Stimulated activated CD8-positive, alpha-beta memory T cell treated with anti-CD3 and anti-CD28 coated beads, Interleukin-15, amount 100 ng/mL, for 1 hour (primary cell): ENCODE measurements around the gene POMT2.
"Not testable (repeated sequence)": the region's sequence is repeated elsewhere in the genome, so short reads cannot be mapped to it uniquely, and the experiment has no call there.

Experiments
- DNase-seq: peaks from one replicate; pipeline ENCODE4 v3.0.0-alpha.2; 2020; ENCODE audit warnings: low read depth

The POMT2 gene

DNA sequence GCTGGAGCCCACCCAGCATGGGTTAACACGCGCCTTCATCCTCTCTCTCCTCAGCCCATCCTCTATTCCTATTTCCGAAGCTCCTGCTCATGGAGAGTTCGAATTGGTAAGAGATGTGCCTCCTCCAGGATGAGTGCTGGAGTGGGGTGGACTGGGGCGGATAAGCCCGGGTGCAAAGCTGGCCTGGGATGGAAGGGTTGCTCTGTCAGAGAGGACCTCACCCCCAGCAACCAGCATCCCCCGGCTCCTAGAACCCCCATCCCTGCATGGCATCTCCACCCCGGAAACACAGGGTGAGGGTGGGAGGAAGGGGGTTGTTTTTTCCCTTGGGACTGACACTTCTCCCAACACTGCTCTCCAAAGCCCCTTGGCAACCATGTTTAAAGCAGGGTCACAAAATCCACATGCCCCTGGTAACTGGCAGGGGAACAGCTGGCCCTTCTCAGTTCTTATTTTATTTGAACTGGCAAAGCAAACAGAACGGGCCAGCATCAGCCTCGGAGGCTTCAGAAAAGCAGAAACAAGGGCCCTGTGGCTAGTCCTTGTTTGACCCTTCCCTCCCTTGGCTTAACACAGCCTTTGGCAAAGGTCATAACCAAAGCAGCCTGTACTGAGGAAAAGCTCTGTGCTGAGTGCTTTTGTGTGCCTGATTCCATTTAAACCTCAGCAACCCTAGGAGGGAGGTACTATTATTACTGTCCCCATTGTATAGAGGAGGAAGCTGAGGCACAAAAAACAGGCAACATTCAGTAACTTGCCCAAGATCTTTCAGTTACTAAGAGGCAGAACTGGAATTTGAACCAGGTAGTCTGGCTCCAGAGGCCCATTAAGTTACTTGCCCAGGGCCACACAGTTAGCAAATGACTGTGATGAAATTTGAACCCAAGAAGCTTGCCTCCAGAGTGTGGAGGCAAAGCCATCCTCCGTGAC lies 4.4 kb upstream of the POMT2 start:
- DNase-seq, result no peak

DNA sequence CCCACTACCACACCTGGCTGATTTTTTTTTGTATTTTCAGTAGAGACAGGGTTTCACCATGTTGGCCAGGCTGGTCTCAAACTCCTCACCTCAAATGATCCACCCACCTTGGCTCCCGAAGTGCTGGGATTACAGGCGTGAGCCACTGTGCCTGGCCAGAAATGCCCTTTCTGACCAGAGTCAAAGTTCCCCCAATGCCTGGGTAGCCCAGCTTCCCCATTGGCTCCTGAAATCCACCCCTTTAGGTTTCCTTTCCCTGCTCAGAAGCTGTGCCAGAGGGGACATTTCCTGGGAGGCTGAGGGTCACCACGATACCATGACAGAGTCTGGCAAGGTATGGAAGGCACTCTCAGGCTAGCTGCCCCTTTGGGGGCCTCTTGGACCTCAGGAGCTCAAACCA lies 3.6 kb upstream of the POMT2 start:
- DNase-seq, result no peak

DNA sequence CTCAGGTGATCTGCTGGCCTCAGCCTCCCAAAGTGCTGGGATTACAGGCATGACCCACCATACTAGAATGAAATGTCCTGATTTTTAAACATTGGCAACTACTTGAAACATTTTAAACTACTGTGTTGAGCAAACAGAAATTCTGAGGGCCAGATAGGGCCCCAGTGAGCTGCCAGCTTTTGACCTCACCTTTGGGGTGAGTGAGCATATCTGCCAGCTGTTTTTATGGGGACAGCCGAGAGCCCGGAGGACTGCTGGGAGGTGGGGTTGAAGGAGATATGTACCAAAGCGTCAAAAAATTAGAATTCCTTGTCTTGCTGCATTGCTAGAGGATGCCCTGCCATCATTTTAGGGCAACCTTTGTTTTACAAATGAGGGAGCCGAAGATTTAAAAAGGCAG lies 2.9 kb upstream of the POMT2 start:
- no peak for DNase-seq

DNA sequence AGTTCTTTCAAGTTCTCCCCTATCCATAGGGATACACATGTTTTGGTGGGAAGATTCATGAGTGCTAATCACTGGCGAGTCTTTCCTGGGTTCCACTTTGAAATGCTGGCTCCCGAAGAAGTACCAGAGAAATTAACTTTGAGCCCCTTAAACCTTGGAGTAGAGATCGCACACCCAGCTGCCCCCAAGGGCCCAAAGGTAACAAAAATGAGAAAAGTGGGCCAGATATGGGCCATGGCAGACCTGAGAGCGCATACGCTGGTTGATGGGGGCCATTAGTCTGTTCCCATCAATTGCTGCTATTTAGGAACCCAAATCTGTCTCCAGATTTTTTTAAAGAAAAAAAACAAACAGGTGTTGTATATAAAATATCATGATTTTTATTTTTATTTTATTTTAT lies 2.3 kb upstream of the POMT2 start:
- DNase-seq, result no peak

DNA sequence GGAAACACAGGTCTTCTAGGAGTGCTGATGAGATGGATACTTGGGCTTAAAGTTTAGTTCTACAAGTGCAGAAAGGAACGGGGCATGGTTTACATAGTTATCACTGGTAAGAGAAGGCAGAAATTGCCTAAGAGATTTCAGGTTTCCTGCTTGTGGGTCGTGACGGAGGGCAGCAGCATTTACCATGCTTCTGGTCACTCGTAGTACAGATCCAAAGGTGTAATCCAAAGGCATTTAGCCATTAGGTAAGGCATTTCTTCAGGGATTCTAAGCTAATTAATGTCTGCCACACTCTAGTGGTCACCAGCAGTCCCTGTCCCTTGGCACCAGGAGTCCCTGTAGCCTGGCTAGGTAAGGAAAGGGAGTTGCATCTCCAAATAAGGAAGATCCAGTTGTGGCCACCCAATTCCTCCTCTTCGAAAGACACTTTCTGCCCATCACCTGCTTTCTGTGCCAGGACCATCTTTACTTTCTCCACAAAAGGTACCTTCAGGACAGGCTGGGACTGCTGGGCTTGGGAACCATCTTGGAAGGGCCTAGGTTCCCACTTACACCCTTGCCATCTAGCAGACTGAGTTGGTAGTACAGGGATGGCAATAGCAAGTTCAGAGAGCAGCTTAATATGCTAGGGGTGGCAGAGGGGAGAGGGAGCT lies 1.7 kb upstream of the POMT2 start:
- no peak for DNase-seq

DNA sequence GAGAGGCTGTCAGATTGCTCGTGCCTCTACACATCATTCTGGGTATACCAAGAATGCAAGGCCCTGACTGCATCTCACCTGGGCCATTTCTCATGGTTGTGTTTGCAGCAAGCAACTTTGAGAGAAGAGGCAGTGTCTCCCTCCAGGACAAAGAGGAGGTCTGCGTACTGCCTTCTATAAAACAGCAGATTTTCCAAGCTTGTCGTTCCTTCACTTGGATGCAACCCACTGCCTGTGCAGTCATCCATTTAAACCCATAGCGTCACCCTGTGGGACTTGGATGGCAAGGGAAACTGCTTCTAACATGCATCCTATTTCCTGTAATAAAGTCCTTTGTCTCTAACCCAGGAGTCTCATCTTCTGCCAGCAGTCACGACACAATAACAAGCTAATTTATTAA lies 1.3 kb downstream of the POMT2 start:
- no peak for DNase-seq

DNA sequence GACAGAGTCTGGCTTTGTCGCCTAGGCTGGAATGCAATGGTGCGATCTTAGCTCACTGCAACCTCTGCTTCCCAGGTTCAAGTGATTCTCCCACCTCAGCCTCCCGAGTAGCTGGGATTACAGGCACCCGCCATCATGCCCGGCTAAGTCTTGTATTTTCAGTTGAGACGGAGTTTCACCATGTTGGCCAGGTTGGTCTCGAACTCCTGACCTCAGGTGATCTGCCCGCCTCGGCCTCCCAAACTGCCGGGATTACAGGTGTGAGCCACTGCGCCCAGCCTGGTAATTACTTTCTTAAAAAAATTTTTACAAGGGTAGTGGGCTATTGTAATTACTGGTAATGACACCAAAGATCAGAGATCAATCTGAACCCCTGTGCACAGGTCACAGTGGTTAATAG lies 1.9 kb downstream of the POMT2 start:
- DNase-seq, result not testable (repeated sequence)

DNA sequence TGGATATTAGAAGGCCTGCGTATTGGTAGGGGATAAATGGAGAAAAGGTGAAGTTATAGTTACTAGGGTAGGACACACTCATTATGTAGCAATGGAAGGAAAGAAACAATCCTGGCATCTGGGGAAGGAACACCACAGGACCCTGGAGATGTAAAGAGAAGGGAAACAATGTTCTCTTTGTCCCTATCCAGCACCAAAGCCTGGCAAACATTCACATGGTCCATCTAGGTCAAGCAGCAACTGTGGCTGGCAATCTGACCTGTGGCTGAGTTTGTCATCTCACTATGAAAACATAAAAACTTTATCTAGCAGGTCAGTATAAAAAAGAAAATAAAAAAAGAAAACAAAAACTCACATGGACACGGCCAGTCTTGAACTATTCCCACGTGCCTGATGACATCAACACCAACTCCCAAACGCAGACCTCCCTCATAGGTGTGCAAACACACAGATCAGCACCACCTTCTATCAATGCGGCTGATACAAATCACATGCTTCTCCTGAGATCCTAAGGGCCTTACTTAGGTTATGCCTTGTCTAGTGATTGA lies 2.6 kb downstream of the POMT2 start:
- DNase-seq, result no peak

DNA sequence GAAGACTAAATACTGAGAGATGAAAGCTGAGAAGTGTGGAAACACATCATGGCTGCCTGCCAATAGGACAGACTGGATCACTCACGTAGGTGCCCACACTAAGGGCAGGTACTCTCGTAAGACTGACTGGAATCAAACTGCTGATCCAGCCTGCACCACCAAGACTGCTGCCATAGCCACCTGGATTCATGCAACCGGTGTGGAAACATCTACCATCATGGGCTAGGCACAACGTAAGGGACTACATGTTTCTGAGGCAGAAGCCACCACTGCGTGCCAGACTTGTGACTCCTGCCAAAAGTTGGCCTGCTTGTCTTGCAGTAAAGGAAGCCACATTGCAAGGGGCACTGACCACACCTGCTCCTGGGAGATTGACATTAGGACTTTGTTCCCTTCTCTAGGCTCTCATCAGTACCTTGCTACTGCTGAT lies 3.8 kb downstream of the POMT2 start:
- DNase-seq, result no peak

DNA sequence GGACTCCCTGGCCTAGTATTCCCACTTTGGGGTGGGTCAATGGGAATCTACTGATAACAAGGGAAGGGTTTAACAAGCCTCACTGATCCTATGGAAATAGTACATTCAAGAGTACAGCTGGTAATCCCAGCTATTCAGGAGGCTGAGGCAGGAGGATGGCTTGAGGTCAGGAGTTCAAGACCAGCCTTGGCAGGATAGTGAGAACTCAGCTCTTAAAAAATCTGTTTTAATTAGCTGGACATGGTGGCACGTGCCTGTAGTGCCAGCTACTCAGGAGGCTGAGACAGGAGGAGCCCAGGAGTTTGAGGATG lies 4.5 kb downstream of the POMT2 start:
- DNase-seq, result no peak

DNA sequence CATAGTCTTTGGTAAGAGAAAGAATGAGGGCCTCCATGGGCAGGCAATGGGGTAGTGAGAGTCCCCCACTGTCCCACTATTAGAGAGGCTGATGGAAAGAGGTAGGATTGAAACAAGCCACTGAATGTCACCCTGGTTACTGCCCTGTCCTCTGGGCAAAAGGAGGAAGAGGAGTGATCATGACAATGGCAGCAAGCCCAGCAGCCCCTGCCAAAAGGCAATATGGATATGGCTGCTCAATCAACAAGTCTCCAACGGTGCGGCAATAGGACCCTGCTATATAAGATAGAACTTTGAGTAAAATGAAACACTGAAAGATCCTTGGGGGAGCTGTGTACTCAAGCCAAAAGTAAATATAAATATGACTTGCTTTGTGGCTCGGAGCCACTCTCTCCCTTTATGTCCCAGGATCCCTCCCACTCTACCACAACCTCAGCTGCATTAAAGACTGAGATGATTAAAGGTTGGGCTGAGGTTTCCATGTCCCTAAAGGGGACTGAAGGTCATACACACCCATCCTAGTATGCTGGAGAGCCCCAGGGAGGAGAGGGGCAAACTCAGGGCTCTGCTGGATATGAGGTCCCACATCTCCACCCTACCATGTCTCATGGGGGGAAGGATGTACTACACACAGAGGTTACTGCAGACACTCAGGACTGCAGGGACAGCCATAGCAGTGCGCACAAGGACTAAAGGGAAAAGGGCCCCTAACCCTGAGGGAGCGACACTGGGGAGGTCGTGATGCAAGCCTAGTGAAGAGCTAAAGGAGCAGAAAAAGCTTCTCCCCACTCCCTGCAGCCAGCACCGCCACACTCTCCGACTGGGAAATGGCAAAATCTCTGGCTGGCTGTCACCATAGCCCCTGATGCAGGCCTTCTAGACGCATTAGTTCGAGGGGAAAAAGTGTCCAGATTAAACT lies 5.9 kb downstream of the POMT2 start:
- no peak for DNase-seq

DNA sequence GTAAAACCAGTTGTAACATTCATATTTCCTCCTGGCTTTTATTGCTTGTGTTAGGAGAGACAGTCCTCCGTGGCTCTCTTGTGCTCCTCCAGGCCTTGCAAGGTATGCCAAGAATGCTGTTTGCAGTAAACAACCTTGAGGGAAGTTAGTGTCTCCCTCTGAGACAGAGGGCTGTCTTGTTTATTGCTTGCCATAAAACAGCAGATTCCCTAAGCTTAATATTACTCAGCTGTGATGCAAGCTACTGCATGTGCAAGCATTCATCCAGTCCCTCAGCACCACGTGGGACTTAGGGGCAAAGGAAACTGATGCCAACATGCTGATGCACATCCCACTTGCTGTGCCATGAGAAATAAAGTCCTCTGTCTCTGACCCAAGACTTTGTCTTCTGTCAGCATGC lies 6.6 kb downstream of the POMT2 start:
- DNase-seq, result no peak

DNA sequence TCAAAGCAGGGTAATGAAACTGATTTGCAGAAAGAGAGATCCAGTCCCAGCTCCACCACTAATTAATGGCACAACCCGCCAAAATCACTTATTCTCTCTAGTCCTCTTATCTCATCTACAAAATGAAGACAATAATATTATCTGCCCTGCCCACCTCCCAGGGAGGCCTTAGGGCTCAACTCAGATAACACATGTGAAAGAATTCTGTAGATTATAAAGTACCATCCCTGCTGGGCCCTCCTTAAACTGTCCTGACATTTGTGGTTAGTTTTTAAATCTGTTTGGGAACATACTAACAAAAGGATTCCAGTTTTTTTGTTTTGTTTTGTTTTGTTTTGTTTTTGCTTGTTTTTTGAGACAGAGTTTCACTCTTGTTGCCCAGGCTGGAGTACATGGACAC lies 7.3 kb downstream of the POMT2 start:
- no peak for DNase-seq

DNA sequence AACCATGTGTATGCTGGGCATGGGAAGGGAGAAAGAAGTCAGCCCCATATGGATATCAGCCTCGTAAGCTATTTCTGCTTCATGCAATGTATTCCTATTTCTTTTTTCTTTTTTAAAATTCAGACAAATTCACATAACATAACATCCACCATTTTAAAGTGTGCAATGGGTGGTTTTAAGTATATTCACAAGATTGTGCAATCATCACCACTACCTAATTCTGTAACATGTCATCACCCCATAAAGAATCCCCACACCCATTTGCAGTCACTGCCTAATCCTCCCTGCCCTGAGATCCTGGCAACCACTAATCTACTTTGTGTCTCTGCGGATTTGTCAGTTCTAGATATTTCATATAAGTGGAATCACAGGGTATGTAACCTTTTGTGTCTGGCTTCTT lies 9.5 kb downstream of the POMT2 start:
- no peak for DNase-seq

DNA sequence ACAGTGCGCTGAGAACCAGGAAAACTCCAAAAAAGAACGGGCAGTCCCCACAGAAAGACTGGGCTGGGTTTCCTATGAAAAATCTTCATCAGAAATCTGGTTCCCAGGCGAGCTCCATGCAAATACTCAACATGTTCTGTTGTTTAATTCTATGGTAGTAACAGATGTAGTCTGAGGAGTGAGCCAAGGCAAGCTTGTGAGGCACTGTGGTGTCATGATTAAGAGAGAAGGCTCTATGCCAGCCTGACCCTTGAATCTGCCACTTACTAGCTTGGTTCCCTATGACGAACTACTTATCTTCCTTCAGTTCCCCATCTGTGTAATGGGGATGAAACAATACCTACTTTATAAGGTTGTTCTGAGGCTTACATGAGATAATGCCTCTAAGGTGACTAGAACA lies 10.7 kb downstream of the POMT2 start:
- DNase-seq, result no peak

DNA sequence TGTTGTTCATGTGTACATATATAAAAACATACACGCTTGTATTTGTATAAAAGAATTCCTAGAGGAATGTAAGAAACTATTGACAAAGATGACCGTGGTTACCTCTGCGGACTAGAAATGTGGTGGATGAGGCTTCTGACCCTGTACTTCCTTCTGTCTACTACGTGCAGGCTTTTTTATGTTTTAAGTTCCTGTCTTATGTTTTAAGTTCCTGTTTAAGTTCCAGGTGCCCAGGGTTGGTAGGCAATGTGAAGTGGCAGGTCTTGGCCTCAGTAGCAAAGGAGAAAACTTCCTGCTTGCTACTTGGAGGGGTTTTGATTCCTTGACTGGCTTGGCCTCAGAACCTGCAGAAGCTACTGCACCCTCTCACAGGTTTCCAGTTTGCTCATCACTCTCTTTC lies 11.6 kb downstream of the POMT2 start:
- DNase-seq, result no peak

DNA sequence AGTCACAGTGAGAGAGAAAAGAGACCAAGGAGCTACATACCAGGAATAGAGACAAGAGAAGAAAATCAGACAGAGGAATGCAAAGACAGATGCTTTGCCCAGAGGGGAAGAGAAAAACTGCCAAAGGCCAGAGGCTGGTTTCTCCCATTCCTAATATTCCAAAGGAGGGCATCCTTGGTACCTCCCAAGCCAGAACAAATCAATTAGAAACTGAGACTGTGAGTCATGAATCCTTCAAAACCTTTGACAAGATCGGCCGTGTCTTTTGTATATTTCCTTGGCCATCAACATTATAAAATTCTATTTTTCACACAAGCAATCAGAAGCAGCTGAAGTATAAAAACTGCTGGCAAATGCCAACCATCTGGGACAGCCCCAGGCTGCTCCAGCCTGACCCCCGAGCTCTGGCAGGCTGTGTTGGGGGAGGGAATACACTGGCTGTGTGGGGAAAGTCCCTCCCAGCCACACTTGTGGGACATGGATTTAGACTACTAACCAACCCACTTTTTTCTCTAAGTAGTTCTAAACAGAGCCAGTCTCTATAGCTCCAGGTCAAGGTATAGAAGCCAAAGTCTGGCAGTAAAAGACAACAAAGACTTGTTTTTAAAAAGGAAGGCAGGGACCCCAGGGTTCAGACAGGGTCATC lies 13.7 kb downstream of the POMT2 start:
- DNase-seq, result no peak

DNA sequence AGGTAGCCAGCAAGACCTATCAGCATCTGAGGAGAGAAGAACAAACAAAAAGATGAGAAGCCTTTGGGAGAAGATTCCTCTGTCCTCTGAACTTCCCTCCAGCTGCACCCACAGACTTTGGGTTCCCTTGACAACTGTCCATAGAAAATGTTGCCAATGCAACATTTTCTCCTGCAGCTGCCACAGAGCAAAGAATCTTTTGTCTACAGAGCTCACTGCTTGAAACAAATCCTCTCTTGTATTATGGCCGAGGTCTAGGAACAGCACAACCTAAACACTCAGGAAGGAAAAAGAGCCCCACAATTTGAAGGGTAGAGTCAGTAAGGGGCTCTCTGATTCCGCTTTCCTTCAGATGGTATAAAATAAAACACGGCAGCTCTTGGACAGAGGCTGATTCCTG lies 14.3 kb downstream of the POMT2 start:
- DNase-seq, result no peak

DNA sequence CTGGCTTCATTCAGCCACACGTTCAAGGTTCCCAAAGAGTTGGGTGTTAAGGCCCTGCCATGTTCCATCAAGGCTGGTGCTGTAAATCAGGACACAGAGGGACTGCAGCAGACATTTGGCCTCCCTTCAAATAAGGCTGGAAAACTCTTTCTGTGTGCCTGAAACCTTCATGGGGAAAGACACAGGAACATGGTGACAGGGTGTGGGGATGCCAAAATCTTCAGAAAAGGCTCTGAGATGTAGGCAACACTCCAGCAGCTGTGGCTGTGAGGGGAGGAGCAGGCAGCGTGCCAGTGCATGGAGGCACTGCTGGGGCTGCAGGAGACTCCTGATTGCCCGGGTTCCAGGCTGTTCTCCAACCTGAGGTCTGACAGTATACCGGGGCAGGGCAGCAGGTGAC lies 15.0 kb downstream of the POMT2 start:
- no peak for DNase-seq

DNA sequence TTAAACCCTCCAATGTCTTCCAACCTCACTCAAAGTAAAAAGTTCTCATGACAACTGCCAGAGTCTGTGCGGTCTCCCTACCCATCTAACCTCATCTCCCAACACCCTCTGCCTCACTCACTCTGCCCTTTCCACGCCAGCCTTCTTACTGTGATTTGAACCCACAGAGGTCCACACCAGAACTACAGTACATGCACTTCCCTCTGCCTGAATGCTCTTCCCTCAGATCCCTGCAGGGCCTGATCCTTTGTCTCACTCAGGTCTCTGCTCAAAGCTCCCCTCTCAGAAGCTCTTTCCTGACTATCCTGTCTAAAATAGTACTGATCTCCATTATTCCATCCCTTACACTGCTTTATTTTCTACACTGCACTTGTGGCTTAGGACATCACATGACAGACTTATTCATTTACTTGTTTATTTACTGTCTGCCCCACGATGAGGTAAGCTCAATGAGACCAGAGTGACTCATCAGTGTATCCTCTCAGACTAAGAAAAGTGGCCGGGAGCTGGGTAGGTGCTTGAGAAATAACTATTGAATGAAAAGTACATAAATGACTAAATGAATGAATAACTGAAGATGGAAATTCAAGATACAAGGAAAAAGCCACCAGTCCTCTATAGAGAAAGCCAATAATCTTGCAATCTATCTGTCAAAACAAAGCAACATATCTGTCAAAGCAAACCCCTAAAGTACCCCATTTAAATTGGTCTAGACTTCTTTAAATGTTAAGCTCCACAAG lies 17.1 kb downstream of the POMT2 start:
- no peak for DNase-seq

DNA sequence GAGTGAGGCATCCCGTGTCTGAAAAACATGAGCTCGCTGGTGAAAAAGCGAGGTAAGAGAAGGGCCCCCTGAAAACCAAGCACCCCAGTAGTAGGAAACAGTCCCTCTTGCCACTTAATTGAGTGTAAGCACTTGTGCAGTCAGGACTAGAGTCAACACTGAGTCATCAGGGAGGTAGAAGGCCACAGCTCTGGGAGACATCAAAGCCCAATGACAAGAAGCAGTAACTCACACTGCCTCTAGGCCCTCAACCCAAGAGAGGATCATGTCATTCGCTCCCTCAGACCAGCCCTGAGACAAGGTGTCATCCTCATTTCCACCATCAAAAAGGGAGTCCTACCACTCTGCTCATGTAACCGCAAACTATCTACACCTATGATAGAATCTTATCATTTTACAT lies 17.8 kb downstream of the POMT2 start:
- no peak for DNase-seq
